RCC 7860 (cell line): ENCODE measurements around the gene MMS19.

Source experiments
- DNase-seq: peaks from one replicate; pipeline ENCODE4 v3.0.0-alpha.2; 2015; ENCODE audit warnings: low spot score
- FAIRE-seq: peaks from 2 replicates; lab custom pipeline; 2012; peaks lifted over from hg19 to GRCh38; lab: Jason Lieb, UNC

Gene MMS19

DNA sequence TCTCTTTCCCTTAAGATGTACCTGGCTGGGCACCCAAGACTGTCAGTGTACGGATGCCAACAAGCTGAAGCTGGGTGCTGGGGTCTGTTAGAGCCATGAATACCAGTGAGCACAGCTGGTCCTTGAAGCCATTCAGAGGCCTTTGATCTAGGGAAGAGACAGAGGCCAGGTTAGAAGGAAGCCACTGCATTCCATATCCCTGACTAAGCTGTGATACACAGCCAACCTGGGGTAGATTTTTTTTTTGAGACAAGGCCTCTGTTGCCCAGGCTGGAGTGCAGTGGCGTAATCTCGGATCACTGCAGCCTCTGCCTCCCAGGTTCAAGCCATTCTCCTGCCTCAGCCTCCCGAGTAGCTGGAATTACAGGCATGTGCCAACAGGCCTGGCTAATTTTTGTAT, 31.5 kb downstream of the MMS19 start:
- peak; percentile 70 for DNase-seq
- FAIRE-seq: peak; percentile 30

DNA sequence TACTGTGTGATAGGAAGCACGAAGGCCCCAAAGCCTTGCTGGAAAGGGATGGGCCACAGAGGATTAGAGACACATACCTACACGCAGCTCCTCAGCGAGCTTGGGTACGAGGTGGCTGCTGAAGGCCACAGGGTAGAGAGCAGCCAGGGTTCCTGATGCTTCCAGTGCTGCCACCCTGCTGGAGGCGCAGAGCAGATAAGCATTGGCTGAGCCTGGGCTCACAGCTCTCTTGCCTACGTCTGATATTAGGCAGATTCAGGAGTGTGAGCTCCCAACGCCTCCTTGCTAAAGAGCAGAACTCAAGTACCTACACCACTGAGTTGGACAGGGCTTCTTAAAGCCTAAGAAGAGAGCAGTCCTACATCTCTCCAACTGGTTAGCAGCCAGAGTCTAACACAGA, 32.2 kb downstream of the MMS19 start:
- no peak for DNase-seq
- FAIRE-seq: no peak

DNA sequence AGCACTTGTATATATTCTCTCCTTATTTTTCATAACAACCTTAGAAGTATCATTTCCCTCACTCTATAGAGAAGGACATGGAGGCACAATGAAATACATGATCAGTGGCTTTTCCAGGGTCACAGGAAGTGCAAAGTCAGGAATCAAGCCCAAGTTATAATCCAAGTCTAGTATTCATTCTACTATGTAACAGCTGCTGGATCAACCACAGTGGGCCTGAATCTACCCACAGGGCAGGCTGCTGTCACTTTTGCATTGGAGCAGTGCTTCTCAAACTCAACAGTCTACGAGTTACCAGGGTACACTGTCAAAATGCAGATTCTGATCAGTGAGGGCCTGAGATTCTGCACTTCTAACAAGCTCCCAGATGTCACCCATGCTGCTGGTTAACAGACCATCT, 34.0 kb downstream of the MMS19 start:
- no peak for DNase-seq

DNA sequence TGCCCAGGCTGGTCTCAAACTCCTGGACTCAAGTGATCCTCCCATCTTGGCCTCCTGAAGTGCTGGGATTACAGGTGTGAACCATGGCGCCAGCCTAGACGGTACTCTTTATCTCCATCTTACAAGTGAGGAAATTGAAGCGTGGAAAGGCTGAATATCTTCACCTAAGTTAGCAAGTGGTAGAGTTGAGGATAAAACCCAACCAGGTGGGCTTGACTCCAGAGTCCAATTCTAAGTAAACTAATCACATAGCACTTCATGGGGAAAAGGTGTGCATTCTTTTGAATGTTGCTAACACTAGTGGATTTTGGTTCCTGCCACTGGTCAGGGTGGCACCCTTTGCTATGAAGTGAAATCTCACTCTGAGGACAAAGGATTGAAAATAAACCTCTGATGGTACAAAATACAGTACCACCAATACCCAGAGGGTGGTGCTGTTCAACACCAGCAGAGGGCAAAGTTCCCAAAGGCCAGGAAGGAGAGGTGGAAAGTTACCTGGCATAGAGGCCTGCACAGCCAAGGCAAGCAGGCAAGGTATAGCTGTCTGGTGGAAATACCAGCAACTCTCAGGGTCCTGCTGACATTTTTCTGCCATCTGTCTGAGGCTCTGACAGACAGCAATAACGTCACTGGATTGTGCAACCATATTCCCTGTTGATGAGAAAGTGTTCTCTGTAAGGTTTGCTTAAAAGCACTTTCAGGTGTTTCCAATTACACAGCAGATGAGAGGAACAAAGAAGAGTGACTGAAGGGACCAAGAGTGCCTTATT, 34.7 kb downstream of the MMS19 start:
- FAIRE-seq: peak; percentile 10

More for the DNA sequence above, 34.0 kb downstream of the MMS19 start:
- no peak for FAIRE-seq

DNA sequence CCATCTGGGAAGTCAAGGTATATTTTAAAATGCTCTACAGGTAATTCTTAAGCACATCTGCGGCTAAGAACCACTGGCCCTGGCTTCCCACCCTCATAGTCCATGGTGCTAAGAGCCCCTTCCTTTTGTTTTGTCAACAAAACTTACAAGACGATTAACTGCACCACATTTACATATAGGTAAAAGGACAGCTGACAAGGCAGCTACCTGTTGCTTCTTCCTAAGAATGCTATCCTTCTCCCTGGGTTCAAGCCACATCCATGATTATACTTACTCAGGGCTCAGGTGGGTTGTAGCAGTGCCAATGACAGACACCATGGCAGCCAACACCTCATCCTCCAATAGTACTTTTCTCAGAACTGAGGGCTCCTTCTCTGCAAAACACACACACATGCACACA, 35.9 kb downstream of the MMS19 start:
- no peak for FAIRE-seq
- no peak for DNase-seq

More for the DNA sequence above, 34.7 kb downstream of the MMS19 start:
- peak; percentile 49 for DNase-seq

DNA sequence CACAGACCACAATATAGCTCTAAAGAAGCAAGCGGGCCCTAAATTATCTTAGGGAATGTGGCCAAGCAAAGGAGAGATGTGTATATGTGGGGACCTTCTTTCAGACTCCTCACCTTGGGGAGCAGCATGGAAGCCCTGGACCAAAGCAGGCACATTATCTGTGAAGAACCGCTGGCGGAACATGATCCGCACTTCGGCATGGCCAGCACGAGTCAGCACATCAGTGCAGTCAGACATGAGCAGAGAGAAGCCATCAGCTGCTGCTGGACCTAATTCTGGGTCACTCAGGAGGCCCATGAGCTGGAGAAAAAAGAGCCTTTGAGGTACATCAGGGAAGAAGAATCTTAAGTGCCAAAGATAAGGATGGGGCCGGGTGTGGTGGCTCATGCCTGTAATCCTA, 38.3 kb downstream of the MMS19 start:
- FAIRE-seq: no peak

DNA sequence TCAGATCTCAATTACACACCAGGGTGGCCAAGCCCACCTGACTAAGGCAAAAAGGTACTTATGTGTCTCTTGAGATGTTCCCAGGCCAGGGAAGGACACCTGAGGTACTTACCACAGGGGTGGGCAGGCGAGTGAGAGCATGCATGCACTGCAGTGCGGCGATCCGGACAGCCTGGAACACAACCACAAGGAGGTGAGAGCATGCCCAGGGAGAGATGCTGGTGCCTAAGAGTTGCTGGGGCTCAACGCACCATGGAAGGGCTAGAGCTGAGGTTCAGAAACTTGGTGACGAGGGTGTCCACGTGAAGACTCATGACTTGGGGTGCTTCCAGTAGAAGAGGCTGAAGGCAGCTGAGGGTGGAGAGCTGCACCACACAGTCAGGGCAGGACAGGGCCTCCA, 39.1 kb downstream of the MMS19 start:
- no peak for FAIRE-seq
- no peak for DNase-seq

More for the DNA sequence above, 38.3 kb downstream of the MMS19 start:
- DNase-seq: no peak

DNA sequence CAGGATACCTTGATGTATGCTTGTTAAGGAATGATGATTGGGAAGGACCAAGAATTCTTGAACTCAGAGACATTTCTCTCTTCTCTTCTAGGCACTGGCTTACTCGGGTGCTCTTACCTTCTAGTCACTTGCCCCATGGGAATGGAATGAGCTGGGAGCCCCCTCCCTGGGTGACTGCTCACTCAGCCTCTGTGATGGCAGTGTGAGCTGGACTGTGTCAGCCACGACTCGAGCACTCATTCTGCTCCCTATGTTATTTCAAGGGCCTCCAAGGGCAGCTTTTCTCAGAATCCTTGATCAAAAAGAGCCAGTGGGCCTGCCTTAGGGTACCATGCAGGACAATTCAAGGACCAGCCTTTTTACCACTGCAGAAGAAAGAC, 41.5 kb downstream of the MMS19 start:
- DNase-seq: no peak
- FAIRE-seq: no peak

DNA sequence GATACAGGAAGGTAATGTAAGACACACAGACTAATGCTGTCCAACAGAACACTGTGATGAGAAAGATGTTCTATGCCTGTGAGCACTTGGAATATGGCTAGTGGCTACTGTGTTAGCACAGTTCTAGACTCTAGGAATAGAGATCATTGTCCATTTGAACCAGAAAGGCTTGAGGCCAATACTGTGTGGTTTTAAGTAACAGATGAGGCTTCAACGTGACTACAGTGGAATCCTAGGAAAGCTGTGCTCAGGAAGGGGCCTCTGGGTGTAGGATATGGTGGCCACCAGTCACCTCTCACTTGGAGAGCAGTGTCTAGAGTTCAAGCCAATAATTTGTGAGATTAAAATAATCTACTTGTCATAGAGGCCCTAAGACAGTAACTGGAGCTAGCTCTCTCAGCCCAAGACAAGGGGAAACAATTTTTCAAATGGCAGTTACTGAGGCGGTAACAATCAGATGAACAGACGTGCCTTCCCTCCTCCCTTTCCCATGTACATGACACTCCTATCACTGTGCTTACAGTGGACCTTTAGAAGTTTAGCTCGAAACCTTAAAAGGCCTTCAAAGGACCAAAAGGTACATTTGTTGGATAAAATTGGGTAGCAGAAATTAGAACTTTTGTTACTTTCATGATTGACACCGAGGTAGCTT, 42.1 kb downstream of the MMS19 start:
- FAIRE-seq (no peak), DNase-seq (no peak)

DNA sequence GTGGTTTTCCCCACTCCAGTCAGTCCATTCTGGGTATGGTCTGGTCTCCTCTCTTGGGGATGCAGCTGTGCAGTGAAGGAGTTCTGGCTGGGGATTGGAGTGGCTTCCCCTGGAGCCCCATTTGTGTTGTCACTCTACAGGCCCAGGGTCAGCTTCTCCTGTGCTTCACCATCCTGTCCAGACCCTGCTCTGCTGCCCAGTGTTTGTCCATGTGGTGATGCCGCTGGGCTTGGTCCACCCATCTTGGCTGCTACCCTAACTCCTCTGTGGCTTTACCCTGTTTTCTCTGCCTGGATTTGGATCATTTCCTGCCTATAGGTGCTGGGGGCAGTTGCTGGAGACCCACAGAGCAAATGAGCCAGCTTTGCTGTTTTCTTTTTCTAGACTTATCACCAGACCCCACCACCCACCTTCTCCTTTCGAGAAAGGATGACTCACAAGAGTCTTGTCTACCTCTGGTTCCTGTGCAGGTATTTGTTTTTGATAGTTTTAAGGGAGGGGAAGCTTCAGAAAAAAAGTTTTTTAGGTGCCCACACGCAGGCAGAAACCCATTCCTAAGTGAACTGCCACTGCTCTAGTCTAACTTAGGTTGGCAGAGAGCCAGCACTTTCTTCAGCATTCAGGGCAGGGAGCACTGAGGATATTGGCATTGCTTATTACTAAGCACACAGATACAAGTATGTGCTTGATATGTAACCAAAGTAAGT, 43.7 kb downstream of the MMS19 start:
- no peak for DNase-seq
- FAIRE-seq: no peak

DNA sequence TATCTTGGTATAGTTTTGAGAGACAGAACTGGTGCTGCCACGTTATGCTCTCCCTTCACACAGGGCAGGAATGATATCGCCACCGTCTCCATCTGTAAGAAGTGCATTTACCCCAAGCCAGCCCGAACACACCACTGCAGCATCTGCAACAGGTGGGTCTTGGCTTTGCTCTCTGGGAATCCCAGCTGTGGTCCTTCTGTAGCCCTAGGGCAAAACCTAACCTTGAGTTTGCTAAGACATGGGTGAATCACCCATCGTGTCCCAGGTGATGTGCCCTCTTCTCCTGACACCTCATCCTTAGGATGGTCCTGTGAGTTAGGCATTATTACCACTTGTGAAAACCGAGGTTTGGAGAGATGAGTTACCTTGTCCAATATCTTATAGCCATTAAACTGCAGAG, 45.9 kb downstream of the MMS19 start:
- DNase-seq (no peak), FAIRE-seq (no peak)

DNA sequence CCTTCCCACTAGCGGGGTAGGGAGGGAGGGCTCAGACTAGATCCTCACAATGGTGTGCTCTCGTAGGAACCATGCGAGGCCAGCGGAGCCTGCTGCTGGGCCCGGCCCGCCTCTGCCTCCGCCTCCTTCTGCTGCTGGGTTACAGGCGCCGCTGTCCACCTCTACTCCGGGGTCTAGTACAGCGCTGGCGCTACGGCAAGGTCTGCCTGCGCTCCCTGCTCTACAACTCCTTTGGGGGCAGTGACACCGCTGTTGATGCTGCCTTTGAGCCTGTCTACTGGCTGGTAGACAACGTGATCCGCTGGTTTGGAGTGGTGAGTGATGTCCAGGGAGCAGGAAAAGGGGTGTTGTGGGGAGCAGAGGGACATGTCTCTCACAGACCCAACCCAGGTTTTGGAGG, 46.6 kb downstream of the MMS19 start:
- FAIRE-seq: no peak
- no peak for DNase-seq

DNA sequence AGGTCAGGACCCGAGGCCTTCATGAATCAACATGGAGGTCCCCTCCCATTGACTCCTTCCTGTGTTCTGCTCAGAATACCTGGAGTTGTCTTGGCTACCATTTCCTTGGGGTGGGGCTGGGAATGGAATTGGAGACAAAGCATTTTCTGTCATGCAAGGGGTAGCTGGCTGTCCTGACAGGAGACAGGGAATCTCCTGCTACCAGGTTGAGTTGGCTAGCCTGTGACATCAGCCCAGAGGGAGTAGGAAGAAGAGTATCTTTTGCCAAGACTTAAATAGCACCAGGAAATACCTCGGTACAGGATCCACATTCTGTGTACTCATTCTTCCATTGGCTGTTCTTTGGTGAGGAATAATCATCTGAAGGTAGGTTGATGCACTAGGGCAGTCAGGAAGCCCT, 47.4 kb downstream of the MMS19 start:
- no peak for DNase-seq

DNA sequence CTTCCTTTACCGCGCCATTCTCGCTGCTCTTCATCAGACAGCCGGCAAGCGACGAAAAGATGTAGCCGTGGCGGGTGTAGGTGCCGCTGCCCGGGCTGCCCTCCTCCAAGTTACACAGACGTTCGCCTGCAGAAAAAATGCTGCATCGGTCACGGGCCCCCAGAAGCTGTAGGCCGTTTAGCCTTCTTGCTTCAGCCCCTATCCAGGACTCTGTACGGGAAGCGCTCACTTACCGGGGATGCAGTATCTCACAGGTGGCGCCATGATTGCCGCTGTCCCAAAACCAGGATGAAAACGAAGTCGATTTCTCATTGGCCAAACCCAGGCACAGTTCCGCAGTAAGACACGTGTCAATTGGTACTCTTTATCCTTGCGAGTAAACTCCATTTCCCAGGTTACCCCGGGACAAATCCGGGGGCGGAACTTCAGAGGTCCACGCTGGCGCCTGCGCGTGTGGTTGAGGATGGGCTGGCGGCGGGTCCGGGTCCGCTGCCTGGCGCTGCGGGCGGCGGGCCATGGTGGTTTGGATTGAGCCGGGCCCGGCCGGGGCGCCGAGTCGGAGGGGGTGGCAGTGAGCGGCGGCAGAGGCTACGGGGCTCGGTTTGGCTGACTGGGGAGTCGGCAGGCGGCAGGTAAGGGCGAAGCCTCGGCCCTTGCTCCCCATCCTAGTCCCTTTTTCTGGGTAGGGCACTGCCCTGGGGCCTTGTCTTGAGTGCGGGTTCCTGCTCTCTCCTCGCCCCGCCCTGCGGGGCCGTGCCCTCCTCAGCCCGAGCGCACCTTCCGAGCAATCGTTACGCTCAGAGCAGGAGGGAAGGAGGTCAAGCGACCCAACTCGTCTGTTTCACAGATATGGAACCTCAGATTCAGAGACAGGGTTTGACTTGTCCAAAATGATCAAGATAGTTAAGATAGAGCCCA, 52.2 kb downstream of the MMS19 start, which contains the start of the genes EXOSC1 and ZDHHC16:
Gene EXOSC1, minus strand, starts transcription at position 285 of the 918 bp plus-strand sequence. Its CDS starts 21 bp downstream, at position 264.
Gene ZDHHC16, plus strand, starts transcription at position 454 of the 918 bp plus-strand sequence. CDS start 5,501 bp downstream, outside the sequence.
- FAIRE-seq: peak; percentile 86
- peak; percentile 93 for DNase-seq

More for the DNA sequence above, 47.4 kb downstream of the MMS19 start:
- no peak for FAIRE-seq

DNA sequence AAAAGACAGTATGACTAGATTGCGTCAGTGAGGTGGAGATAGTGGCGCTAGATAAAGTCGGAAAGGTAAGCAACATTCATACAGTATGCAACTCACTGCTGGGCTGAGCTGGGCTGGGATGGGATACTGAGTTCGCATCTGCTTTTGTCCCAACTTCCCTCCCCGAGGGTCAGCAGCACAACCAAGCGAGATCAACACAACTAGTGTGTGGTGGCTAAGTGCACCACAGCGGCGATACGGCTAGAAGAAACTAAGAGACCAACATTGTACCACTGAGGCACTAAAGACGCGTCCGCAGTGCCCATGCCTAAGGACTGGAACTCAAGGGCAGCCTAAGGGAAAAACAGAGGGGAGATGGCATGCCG, 52.9 kb downstream of the MMS19 start:
- FAIRE-seq: no peak
- DNase-seq: no peak

DNA sequence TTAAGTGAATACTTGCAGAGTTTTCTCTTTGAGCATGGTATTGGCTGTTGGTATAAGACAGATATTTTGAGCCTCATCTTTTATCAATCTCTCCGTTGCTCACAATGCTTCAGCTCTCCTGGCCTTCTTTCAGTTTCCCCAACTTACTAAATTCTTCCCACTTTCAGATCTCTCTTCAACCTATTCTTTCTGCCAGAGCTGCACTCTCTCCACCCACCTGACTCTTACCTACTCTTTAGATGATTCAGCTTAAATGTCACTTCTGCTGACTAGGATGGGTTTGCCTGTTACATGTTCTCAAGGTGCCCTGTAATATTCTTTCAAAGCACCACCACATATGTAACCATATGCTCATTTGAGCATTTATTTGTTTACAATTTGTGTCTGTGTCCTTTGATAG, 54.0 kb downstream of the MMS19 start:
- DNase-seq (no peak), FAIRE-seq (no peak)

DNA sequence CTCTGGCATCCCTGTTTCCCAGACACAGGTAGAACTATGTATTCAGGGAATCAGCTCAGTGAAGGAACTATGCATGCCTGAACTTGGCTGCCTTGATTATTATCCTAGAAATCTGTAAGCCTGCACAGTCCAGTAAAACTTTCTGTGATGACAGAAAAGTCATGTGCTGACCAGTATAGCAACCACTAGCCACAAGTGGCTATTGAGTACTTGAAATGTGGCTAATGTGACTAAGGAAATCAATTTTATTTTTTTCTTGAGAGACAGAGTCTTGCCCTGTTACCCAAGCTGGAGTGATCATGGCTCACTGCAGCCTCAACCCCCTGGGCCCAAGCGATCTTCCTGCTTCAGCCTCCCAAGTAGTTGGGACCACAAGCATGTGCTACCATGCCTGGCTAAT, 55.9 kb downstream of the MMS19 start:
- FAIRE-seq (no peak), DNase-seq (no peak)

DNA sequence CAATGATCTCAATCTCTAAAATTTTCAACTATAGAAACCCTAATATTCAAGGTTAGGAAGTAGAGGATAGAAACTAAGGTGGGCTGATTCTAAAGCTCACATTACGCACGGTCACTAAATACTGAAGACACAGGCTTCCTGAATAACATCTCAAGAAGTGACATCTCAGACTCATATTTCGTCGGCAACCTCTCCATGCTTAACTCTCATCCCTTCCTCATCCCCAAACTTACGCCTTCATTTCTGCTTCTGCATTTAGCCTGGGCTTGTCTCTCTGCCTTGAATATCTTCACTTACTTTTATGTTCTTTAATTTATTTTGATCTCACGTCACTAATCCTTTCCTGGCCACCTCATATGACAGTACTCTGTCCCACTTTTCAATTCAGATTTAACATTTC, 63.0 kb downstream of the MMS19 start:
- DNase-seq (no peak), FAIRE-seq (no peak)

DNA sequence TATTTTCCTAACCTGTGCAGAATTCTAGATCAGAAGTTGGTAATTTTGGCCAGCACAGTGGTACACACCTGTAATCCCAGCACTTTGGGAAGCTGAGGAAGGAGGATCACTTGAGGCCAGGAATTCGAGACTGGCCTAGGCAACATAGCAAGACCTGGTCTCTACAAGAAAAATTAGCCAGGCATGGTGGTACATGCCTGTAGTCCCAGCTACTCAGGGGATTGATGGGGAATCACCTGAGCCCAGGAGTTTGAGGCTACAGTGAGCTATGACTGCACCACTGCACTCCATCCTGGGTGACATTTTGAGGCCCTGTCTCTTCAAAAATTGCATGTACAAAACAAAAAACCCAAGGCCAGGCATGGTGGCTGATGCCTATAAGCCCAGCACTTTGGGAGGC, 63.7 kb downstream of the MMS19 start:
- DNase-seq: no peak
- no peak for FAIRE-seq

DNA sequence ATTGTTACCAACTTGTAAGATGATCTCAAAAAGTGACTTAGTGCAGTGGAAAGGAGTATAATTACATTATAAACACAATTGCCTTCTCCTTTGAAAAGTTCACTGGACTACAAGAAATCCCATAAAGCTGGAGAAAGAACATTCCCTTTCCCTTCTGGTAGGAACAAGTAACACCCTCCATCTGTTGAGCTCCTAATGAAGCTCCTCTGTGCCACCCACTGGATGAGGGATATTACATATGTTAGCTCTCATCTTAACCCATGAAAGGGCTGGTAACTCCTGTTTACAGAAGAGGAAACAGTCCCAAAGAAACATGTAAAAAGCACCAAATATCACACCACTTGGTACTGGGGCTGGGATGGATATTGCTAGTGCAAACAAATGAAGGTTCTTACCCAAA, 64.2 kb downstream of the MMS19 start:
- DNase-seq (peak; percentile 11), FAIRE-seq (no peak)

DNA sequence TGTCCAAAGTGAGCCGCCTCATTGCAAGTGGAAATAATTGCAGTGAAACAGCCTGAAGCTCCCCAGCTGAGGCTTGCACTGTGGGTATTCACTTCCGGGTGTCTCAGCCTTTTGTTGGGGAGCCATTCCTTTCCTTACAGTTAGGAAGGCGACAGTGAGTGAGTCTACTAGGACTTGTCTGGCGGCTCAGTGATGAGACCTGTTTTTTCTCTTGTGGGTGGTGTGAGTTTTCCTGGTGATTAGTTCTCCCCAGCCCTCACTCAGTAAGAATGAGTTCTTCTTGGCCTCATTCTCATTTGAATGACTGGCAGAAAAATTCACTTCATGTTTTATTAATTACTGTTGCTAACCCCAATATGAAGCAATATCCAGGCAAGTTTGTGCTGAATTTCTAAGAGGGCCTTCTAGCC, 69.6 kb downstream of the MMS19 start:
- no peak for FAIRE-seq
- DNase-seq: peak; percentile 51
